Right renal pelvis (tissue), 4 donors: Measurements from ENCODE around the gene TXNDC15. TPM values are rescaled to one million over a fixed set of nuclear protein-coding genes. Genes with fewer than 3 reads are reported as not detected.
"Not testable (repeated sequence)": the region's sequence is repeated elsewhere in the genome, so short reads cannot be mapped to it uniquely, and the experiment has no call there.

Experiments
- DNase-seq, 4 donors: peaks; one replicate each; pipeline ENCODE4 v3.0.0-alpha.2; 2013; ENCODE audit warnings: low read depth in 4 of 4, low spot score in 3 of 4, missing footprints in 1 of 4
- polyA plus RNA-seq, 4 donors: library from polyadenylated mRNA; unstranded; fragments of 120-200 nt; gene quantifications; one replicate each; pipeline ENCODE4 v1.2.1, GENCODE V29; 2013; ENCODE audit not compliant: insufficient read length in 4 of 4

The TXNDC15 gene, protein sequence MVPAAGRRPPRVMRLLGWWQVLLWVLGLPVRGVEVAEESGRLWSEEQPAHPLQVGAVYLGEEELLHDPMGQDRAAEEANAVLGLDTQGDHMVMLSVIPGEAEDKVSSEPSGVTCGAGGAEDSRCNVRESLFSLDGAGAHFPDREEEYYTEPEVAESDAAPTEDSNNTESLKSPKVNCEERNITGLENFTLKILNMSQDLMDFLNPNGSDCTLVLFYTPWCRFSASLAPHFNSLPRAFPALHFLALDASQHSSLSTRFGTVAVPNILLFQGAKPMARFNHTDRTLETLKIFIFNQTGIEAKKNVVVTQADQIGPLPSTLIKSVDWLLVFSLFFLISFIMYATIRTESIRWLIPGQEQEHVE
- 10 to 100 TPM; 80.1 to 98.4 (median 95.5) TPM for polyA plus RNA-seq

DNA sequence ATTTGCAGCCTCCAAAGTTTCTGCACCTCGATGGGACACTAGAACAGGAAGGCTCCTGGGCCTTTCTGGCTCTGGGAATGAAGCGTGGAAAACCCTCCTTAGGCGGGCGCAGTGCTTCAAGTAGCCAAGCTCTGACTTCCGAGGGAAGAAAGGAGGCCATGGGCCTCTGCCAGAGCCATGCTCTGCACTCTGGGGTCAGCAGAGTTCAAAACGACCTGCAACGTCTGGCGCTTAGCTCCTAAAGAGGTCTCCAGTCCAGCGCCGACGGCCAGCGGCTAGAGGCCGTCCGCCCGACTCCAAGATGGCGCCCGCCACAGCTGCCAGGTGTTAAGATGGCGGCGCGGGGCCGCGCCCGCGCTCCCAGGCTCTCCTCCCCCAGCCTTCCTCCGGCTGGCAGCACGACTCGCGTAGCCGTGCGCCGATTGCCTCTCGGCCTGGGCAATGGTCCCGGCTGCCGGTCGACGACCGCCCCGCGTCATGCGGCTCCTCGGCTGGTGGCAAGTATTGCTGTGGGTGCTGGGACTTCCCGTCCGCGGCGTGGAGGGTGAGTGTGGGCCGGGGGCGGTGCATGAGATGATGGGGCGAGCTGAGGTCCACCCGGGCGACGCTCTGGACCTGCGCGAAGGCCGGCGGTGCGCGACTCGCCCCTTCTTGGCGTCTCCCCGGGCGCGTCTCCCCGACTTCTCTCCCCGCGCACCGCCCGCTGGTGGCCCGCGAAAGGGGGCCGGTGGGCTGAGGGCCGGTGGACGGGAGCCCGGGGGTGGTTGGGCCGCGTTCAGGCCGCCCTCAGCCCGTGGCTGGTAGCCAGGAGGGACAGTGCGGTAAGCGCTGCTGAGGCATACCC is at the start of gene TXNDC15:
Gene TXNDC15, plus strand, starts transcription at position 385 of the 844 bp plus-strand sequence. Its CDS starts 57 bp downstream, at position 442.
- DNase-seq = peak; percentile 72 to 84 (median 76)

DNA sequence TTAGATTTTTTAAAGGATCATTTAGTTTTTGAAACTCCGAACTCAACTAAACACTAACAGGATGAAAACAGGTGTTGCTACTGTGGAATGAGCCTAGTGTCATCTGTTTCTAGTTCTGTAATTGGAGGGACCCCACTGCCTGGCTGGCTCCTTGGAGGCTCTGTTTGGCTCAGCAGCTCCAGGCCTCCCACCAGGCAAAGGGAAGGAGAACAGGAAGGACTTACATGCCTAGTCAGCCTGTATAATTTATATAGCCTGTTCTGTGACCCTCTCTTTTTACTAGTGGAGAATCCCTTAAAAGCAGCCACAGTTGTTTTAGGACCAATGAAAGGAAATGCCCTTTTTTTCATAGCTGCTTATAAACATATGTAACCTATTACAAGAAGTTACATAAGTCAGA is 49.5 kb upstream of the TXNDC15 start:
- DNase-seq = no peak

DNA sequence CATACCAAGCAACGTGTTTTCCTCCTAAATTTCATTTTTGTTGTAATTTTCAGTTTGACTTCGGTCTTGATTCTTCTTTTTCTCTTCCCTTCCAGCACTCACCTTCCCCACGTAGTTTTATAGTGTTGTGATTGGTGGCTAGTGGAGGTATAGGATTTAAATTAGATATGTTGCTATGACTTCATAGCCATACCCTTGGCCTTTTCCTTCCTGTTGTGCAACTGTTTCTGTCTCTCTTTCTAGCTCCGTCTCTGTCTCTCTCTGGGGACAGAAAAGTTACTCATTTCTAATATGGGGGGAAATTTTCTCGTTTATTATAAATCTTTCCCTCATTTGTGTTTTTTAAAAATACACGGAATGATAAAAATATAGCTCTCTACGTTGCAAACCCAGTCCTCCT is 49.0 kb upstream of the TXNDC15 start:
- no peak for DNase-seq

DNA sequence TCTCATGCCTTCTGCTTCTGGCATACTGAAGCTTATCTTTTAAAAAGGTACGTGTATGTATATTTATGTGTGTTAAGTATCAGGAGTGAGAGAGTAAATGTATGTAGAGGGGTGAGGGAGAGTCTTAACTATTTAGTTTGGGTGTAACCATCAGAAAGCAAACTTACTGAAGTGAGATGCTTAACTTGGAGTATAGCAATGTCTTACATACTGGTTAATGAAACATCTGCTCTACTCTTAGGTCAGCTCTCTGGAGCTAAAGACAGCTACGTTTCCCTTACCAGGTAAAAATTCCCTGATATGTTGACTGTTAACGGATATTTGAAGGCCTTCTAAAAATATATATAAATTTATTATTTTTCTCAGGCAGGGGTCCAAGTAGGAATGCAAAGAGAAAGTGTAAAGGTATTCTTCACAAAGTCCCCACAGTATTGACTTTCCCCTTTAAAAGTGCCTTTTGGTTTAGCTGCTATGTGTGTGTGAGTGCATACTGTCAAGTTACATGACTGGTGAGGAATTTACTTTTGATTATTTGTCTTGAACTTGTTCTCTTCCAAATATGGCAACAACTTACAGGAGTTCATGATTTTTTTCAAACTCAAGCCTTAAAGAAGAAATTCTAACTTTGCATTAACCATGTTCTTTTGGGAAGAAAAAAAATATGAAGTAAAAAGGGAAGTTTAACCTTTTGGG is 40.7 kb upstream of the TXNDC15 start:
- no peak for DNase-seq

DNA sequence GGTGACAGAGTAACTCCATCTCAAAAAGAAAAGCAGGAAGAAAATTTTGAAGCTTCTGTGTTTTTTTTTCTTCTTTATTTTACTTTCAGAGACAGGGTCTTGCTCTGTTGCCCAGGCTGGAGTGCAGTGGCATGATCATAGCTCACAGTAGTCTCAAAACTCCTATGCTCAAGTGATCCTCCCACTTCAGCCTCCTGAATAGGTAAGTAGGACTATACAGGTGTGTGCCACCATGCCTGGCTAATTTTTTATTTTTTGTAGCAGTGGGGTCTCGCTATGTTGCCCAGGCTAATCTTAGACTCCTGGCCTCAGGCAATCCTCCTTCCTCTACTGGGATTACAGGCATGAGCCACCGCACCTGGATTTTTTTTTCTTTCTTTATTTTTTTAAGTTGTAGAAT is 38.5 kb upstream of the TXNDC15 start:
- DNase-seq = no peak

DNA sequence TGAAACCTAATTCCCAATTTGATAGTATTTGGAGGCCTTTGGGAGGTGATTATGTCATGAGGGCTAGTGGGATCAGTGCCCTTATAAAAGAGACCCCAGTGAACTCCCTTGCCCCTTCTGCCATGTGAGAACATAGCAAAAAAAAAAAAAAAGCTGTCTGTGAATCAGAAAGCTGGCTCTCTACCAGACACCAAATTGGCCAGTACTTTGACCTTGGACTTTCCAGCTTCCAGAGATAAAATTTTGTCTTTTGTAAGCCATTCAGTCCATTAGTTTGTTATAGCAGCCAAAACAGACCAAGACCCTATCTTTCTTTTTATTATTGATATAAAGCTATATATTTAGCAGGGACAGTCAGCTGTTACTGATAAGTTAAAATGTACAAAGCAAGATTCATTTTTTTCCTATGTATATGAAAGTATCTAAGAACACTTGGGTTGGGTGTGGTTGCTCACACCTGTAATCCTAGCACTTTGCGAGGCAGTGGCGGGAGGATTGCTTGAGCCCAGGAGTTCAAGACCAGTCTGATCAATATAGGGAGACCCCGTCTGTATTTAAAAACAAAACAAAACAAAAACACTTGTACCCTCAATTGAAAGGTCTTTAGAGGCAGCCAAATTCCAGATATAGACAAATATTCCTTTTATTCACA is 36.5 kb upstream of the TXNDC15 start:
- DNase-seq = no peak

DNA sequence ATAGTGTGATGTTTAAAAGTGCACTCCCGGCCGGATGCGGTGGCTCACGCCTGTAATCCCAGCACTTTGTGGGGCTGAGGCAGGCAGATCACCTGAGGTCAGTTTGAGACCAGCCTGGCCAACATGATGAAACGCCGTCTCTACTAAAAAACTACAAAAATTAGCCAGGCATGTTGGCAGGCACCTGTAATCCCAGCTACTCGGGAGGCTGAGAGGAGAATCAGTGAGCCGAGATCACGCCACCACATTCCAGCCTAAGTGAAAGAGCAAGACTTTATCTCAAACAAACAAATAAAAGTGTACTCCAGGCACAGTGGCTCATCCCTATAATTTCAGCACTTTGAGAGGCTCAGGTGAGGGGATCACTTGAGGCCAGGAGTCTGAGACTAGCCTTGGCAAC is 35.8 kb upstream of the TXNDC15 start:
- not testable (repeated sequence) for DNase-seq

DNA sequence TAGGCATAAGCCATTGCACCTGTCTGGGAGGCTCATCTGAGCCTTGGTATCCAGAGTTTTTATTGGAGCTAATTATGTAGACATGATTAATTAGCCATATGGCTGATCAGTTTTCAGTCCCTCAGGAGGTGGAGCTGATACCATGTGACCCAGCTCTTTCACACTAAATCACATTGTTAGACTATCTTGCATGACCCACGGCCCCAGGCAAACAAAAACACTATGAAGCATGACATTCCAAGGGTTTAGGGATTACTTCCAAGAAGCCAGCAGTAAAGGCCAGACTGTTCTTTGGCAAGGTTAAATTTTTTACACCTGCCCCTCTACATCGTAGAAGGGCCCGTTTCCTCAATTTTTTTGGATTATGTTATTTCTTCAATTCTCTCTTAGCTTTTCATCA is 33.4 kb upstream of the TXNDC15 start:
- DNase-seq = no peak

DNA sequence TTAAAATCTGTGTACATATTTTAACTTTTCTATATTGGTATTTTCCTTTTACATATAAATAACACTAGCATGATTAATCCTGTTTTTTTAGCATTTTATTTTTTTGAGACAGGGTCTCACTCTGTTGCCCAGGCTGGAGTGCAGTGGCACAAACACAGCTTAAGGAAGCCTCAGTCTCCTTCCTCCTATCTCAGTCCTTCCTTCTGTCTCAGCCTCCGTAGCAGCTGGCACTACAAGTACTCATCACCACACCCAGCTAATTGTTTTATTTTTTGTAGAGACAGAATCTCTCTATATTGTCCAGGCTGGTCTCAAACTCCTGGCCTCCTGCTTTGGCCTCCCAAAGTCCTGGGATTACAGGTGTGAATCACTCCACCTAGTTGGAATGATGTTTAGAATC is 29.9 kb upstream of the TXNDC15 start:
- no peak for DNase-seq

DNA sequence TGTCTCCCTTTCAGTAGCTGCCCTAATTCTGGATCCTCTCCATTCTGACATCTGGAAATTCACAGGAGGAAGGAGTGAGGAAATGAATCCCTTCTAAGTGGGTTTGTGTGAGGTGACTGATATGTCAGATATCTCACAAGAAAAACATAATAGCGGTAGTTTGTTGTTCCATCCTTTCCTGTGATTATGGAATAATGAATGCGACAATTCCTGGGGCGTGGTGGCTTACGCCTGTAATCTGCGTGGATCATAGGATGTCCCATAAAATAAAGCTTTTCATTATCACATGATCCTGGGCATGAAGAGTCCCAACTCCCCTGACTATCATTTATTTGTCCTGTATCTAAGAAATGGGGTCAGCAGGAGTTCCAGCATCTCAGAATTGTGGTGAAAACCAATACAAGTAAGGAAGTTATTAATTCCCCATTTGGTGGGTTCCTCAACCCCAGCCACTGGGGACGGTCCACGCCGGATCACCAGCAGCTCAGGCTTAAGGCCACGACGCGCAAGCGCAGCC is 28.8 kb upstream of the TXNDC15 start:
- DNase-seq = no peak

DNA sequence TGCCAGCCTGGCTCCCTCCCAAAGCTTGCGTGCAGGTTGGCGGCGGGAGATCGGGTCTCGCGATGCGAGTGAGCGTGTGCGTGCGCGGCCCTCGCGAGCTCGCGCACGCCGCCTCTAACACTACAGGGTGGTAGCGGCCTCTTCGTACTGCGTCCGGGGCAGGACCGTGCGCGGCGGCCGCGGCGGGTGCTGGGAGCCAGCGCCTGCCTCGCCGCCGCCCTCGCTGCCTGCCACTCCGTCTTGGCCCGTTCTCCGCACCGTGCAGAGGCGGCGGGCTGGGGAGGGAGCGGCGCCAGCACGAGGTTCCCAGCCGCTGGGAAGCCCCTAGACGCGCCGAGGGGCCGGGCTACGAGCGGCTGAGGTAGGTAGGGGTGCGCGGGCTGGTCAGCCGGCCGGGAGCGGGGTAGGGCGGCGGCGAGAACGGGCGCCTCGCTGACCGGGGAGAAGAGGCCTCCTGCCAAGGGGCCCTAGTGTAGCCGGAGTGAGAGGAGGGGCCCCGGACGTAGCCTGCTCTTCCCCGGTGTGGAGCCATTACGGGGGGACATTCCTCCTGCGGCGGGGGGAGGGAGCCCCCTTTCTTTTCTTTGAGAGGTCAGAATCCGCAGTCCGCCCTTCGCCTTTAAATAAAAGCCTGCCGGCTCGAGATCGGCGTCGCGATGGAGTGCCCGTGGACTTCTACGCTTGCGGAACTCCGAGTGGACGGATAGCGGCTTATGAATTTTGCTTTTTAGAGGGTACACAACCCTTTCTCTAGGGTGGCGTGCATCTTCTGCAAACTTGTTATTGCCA is 28.1 kb upstream of the TXNDC15 start, which contains the start of gene C5orf24:
Gene C5orf24, plus strand, starts transcription at position 117 of the 789 bp plus-strand sequence. CDS start 8,933 bp downstream, outside the sequence.
- peak; percentile 90 to 94 (median 91) for DNase-seq

DNA sequence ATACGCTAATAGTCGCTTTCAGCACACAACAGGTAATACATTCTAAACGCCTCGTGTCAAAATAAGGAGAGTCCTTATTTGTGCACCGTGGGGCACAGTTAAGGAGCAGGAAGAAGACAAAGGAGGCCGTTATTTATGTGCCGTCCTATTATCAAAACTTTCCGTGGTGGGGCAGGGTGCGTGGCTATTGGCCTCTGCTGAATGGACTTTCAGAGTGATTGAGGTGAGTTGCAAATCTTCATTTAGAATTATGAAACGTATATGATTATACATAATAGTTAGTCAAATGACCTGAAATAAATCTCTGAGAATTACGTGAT is 27.6 kb upstream of the TXNDC15 start:
- DNase-seq = peak in 1 of 4 donors; percentile 16

DNA sequence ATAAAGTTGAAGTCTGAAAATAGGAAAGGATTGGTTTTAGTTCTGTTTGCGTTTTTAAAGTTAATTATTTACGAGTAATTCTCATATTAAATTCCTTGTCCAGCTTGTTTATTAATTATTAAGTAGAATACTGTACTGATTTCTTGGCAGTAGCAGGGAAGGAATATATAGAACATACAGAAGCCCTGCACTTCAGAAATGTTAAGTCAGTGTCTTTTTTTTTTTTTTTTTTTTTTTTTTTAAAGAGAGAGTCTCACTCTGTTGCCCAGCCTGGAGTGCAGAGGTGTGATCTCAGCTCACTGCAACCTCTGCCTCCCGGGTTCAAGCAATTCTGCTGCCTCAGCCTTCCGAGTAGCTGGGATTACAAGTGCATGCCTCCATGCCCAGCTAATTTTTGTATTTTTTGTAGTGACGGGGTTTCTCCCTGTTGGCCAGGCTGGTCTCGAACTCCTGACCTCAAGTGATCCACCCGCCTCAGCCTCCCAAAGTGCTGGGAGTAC is 24.7 kb upstream of the TXNDC15 start:
- not testable (repeated sequence) for DNase-seq

DNA sequence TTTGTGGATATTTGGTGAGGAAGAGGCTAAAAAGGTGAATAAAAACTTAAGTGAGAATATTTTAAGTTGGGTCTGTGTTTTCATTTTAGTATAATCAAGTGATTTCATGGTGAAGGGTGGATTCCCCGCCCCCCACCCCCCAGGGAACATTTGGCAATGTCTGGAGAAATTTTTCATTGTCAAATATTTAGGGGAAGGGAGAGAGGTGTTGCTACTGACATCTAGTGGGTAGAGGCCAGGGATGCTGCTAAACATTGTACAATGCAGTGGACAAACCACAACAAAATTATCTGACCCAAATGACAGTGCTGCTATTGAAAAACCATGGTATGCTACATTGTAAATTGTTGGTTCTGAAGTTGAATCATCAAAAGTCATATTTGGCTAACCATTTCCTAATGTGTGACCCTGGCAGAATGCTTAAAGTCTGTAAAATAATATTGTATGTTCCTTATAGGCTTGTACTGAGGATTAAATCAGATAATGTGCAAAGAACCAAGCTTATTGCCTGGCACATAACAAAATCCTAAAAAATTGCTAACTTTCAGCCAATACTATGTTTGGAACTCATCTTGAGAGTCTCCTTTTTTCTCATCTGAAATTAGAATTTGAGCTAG is 22.8 kb upstream of the TXNDC15 start:
- DNase-seq = no peak

DNA sequence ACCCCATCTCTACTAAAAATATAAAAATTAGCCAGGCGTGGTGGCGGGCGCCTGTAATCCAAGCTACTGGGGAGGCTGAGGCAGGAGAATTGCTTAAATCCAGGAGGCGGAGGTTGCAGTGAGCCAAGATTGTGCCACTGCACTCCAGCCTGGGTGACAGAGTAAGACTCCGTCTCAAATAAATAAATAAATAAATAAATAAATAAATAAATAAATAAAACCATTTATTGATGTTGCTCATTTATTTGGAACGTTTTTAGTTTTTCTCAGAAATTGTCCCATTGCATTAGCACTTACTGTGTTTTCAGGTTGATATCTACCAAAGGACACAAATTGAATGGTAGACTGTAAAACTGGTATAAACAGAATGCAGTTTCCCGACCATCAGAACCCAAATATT is 17.7 kb upstream of the TXNDC15 start:
- not testable (repeated sequence) for DNase-seq

DNA sequence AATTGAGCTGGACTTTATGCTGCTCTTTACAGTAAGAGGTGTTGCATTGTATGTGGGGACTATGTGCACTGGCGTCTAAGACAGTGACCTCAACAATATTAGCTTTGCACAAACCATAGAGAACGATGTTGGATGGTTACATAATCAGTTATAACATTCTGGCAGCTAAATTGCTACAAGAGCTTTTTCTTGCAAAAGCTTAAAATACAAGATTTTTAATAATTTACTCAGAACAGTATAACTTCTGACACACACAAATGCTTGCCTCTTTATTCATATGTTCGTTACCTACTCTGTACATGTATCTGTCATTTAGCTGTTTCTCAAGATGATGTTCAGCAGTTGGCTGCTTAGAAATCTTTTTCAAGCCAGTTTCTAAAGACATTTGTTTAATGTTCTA is 16.8 kb upstream of the TXNDC15 start:
- no peak for DNase-seq

DNA sequence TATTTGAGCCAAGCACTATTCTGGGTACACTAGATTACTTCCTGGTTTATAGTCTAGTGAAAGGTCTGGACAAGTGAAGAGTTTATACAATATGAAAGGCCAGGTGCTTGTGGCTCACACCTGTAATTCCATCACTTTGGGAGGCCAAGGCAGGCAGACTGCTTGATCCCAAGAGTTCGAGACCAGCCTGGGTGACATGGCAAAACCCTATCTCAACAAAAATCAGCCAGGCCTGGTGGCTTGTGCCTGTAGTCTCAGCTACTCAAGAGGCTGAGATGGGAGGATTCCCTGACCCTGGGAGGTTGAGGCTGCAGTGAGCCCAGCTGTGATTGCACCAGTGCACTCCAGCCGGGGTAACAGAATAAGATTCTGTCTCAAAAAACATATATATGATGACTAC is 9.5 kb upstream of the TXNDC15 start:
- DNase-seq = no peak

DNA sequence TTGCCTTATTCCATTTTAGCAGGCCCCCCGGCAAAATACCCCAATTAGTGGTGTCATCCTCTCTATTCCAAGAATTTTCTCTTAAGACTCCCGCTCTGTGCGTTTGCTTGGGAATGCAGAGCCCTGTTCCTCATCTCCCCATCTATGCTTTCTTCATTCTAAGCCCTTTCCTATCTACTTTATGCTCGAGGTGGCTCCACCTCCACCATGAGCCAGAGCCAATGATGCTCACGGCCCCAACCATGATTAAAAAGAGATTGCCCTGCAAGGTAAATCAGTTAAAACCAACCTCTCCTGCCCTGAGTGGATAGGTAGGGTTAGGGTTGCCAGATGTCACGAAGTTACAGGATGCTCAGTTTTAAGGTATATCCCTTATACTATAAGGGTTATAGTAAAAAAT is 677 bp upstream of the TXNDC15 start:
- peak in 1 of 4 donors; percentile 3 for DNase-seq
